HEK293T (cell line): ENCODE data around the gene UBAC1.

Experiments used
- CTCF ChIA-PET: fragments of 350-600 bp; formaldehyde crosslinking; extraction: SDS; loops from one replicate; lab custom pipeline; 2021; ENCODE audit warnings: antibody characterized with exemption, inconsistent platforms; lab: Yijun Ruan, JAX
- POLR2A ChIA-PET: fragments of 350-600 bp; formaldehyde crosslinking; extraction: SDS; loops from one replicate; lab custom pipeline; 2020; ENCODE audit warnings: antibody characterized with exemption, inconsistent platforms; lab: Yijun Ruan, JAX
- DNase-seq: peaks from one replicate; pipeline ENCODE4 v3.0.0; 2012; ENCODE audit warnings: mixed read lengths; ENCODE audit errors: extremely low spot score
- ARNT ChIP-seq: fragments of 450-650 bp; IDR thresholded peaks from 2 replicates; pipeline ENCODE4 v1.6.1; 2017; ENCODE audit warnings: mild to moderate bottlenecking
- BHLHE40 ChIP-seq: fragments of 450-650 bp; IDR thresholded peaks from 2 replicates; pipeline ENCODE4 v1.6.1; 2016; ENCODE audit warnings: mild to moderate bottlenecking, moderate library complexity, borderline replicate concordance
- CTBP1 ChIP-seq: fragments of 450-650 bp; IDR thresholded peaks from 2 replicates; pipeline ENCODE4 v1.6.1; 2016; ENCODE audit warnings: borderline replicate concordance
- ELF4 ChIP-seq: fragments of 450-650 bp; IDR thresholded peaks from 2 replicates; pipeline ENCODE4 v1.6.1; 2017; ENCODE audit warnings: antibody characterized with exemption
- FOXA1 ChIP-seq: fragments of 450-650 bp; IDR thresholded peaks from 2 replicates; pipeline ENCODE4 v1.6.1; 2016; ENCODE audit warnings: mild to moderate bottlenecking
- FOXK2 ChIP-seq: fragments of 450-650 bp; IDR thresholded peaks from 2 replicates; pipeline ENCODE4 v1.6.1; 2016; ENCODE audit warnings: mild to moderate bottlenecking
- FOXM1 ChIP-seq: fragments of 450-650 bp; IDR thresholded peaks from 2 replicates; pipeline ENCODE4 v1.6.1; 2017; ENCODE audit warnings: mild to moderate bottlenecking, borderline replicate concordance
- HDGF ChIP-seq: fragments of 450-650 bp; IDR thresholded peaks from 2 replicates; pipeline ENCODE4 v1.6.1; 2017; ENCODE audit warnings: antibody characterized with exemption, borderline replicate concordance
- L3MBTL2 ChIP-seq: fragments of 450-650 bp; conservative IDR thresholded peaks from 2 replicates; pipeline ENCODE4 v1.6.1; 2016; ENCODE audit warnings: mild to moderate bottlenecking
- LEF1 ChIP-seq: fragments of 450-650 bp; IDR thresholded peaks from 2 replicates; pipeline ENCODE4 v1.6.1; 2017; ENCODE audit warnings: mild to moderate bottlenecking, borderline replicate concordance
- NFRKB ChIP-seq: fragments of 450-650 bp; IDR thresholded peaks from 2 replicates; pipeline ENCODE4 v1.6.1; 2016; ENCODE audit warnings: mild to moderate bottlenecking, moderate library complexity
- PKNOX1 ChIP-seq: fragments of 450-650 bp; IDR thresholded peaks from 2 replicates; pipeline ENCODE4 v1.6.1; 2016
- SP1 ChIP-seq: fragments of 450-650 bp; IDR thresholded peaks from 2 replicates; pipeline ENCODE4 v1.6.1; 2017
- SUZ12 ChIP-seq: fragments of 450-650 bp; IDR thresholded peaks from 2 replicates; pipeline ENCODE4 v1.6.1; 2016; ENCODE audit warnings: mild to moderate bottlenecking
- TARDBP ChIP-seq: fragments of 450-650 bp; IDR thresholded peaks from 2 replicates; pipeline ENCODE4 v1.6.1; 2016
- ZNF384 ChIP-seq: fragments of 450-650 bp; IDR thresholded peaks from 2 replicates; pipeline ENCODE4 v1.6.1; 2016

UBAC1 gene

GRCh38 chr9:135973277-135974219, 12.4 kb upstream of the UBAC1 start:
- ChIA-PET POLR2A (no interaction called here), CTCF (interaction anchor here (0.9 to 1.4 kb wide), 2 partner anchors 15 to 18 kb away, joined by 3 read pairs; no protein-coding TSS in a partner anchor)
- no peak for TF ChIP-seq FOXK2
- TF ChIP-seq BHLHE40: no peak
- TF ChIP-seq ZNF384: no peak
- TF ChIP-seq SP1: no peak
- no peak for TF ChIP-seq L3MBTL2
- no peak for TF ChIP-seq HDGF
- no peak for TF ChIP-seq CTBP1
- TF ChIP-seq NFRKB: no peak
- TF ChIP-seq FOXA1: no peak
- no peak for DNase-seq

GRCh38 chr9:135971892-135972291, 10.7 kb upstream of the UBAC1 start:
- ChIA-PET CTCF (no interaction called here), POLR2A (no interaction called here)
- DNase-seq: peak; percentile 42
- no peak for TF ChIP-seq ZNF384
- TF ChIP-seq HDGF: no peak
- no peak for TF ChIP-seq CTBP1
- no peak for TF ChIP-seq ELF4
- no peak for TF ChIP-seq ARNT
- no peak for TF ChIP-seq FOXA1
- no peak for TF ChIP-seq PKNOX1
- TF ChIP-seq L3MBTL2: no peak
- TF ChIP-seq LEF1: no peak
- no peak for TF ChIP-seq SUZ12
- no peak for TF ChIP-seq NFRKB
- TF ChIP-seq SP1: no peak
- no peak for TF ChIP-seq BHLHE40
- no peak for TF ChIP-seq FOXK2

GRCh38 chr9:135971111-135971766, 10.1 kb upstream of the UBAC1 start:
- DNase-seq: no peak
- POLR2A ChIA-PET: interaction anchor here (1.7 kb wide), 1 partner anchor 150 kb away, joined by 5 read pairs; no protein-coding TSS in a partner anchor
- CTCF ChIA-PET: no interaction called here

GRCh38 chr9:135970128-135970815, 9.1 kb upstream of the UBAC1 start:
- CTCF ChIA-PET: no interaction called here
- POLR2A ChIA-PET: interaction anchor here (1.7 kb wide), 1 partner anchor 150 kb away, joined by 5 read pairs; no protein-coding TSS in a partner anchor
- no peak for DNase-seq
- no peak for TF ChIP-seq LEF1
- TF ChIP-seq TARDBP: no peak
- TF ChIP-seq SUZ12: no peak
- TF ChIP-seq SP1: no peak
- no peak for TF ChIP-seq ELF4
- TF ChIP-seq ARNT: no peak
- no peak for TF ChIP-seq CTBP1
- TF ChIP-seq FOXM1: no peak
- no peak for TF ChIP-seq FOXK2
- TF ChIP-seq BHLHE40: no peak
- no peak for TF ChIP-seq HDGF

More at GRCh38 chr9:135971111-135971766, 10.1 kb upstream of the UBAC1 start:
- TF ChIP-seq CTBP1 (no peak), FOXK2 (no peak), TARDBP (no peak), FOXA1 (no peak), NFRKB (no peak), FOXM1 (no peak), ELF4 (no peak), BHLHE40 (no peak), ARNT (no peak), SP1 (no peak), ZNF384 (no peak), LEF1 (no peak), SUZ12 (no peak), HDGF (no peak), PKNOX1 (no peak)

- no peak for TF ChIP-seq LEF1
- TF ChIP-seq HDGF: no peak
- no peak for TF ChIP-seq NFRKB
- no peak for TF ChIP-seq TARDBP
- no peak for TF ChIP-seq FOXK2
- TF ChIP-seq PKNOX1: no peak
- TF ChIP-seq CTBP1: no peak
- TF ChIP-seq ARNT: no peak
- TF ChIP-seq SP1: no peak
- no peak for TF ChIP-seq SUZ12
- no peak for TF ChIP-seq FOXA1
- DNase-seq: no peak
- ChIA-PET CTCF (no interaction called here), POLR2A (no interaction called here)
Measured at GRCh38 chr9:135969064-135969683, 8.0 kb upstream of the UBAC1 start.
